SW 1271 (cell line): ENCODE results near the gene NPFF.
A peak's percentile ranks its signal among the peaks of the same experiment; 100 is the strongest.

ENCODE experiments used
- DNase-seq, 2 experiments: peaks; one replicate each; lab custom pipeline; 2025; lab: John Stamatoyannopoulos, UW

The NPFF gene

GRCh38 chr12:53476769-53477209 lies 30.5 kb downstream of the NPFF start:
- peak in 1 of 2 experiments; percentile 44 for DNase-seq

GRCh38 chr12:53474819-53475218 lies 32.5 kb downstream of the NPFF start:
- DNase-seq = no peak

- no peak for DNase-seq
Observed at GRCh38 chr12:53474077-53474476, 33.2 kb downstream of the NPFF start.

GRCh38 chr12:53472056-53472582 lies 35.2 kb downstream of the NPFF start:
- no peak for DNase-seq

- DNase-seq = no peak
Observed at GRCh38 chr12:53468282-53468681, 39.0 kb downstream of the NPFF start.

GRCh38 chr12:53467880-53468279 lies 39.4 kb downstream of the NPFF start:
- no peak for DNase-seq

- DNase-seq = no peak
Observed at GRCh38 chr12:53467082-53467481, 40.2 kb downstream of the NPFF start.

GRCh38 chr12:53466640-53467039 lies 40.6 kb downstream of the NPFF start:
- no peak for DNase-seq

GRCh38 chr12:53465679-53466078 lies 41.6 kb downstream of the NPFF start:
- no peak for DNase-seq

GRCh38 chr12:53464685-53465418 lies 42.4 kb downstream of the NPFF start:
- no peak for DNase-seq

GRCh38 chr12:53463802-53464560 lies 43.3 kb downstream of the NPFF start:
- DNase-seq = no peak

GRCh38 chr12:53462935-53463334 lies 44.3 kb downstream of the NPFF start:
- DNase-seq = no peak

- no peak for DNase-seq
Observed at GRCh38 chr12:53461591-53461990, 45.7 kb downstream of the NPFF start.

GRCh38 chr12:53461059-53461458 lies 46.2 kb downstream of the NPFF start:
- no peak for DNase-seq

- DNase-seq = no peak
Observed at GRCh38 chr12:53459097-53459496, 48.2 kb downstream of the NPFF start.
